ENCODE results near the gene CRNKL1. TPM values are rescaled to one million over a fixed set of nuclear protein-coding genes. Genes with fewer than 3 reads are reported as not detected.

The CRNKL1 gene
- total RNA-seq, 2 experiments from 2014 or later: 13.9 to 20.0 TPM

GRCh38 chr20:20092827-20093226 is 40.6 kb upstream of the CRNKL1 start:
- no peak for DNase-seq (ENCODE audit: low spot score)
- no peaks in the 10 kb centered on the region for H3K9me3 ChIP-seq (ENCODE audit: low read length)
- ChIA-PET POLR2A (interaction anchor here (0.7 kb wide), 1 partner anchor 30 kb away, joined by 3 read pairs; no protein-coding TSS in a partner anchor), CTCF (ENCODE audit: unreplicated experiment) (no interaction called here)
- H2AFZ ChIP-seq (ENCODE audit: low read length): no peak overlapping the region
- no peaks in the 10 kb centered on the region for H3K4me1 ChIP-seq (ENCODE audit: insufficient read depth, low read length, poor library complexity, severe bottlenecking)
- H3K36me3 ChIP-seq (ENCODE audit: insufficient read depth, low read length): no peaks in the 10 kb centered on the region
- no peak for TF ChIP-seq EZH2phosphoT487 (IDR thresholded peaks at IDR 0.05; ENCODE audit: borderline replicate concordance, low read depth, low read length)
- no peak for TF ChIP-seq CTCF (conservative IDR thresholded peaks at IDR 0.05; ENCODE audit: low read length)
- H3K4me3 ChIP-seq (ENCODE audit: low read depth, low read length, poor library complexity, severe bottlenecking): no peak overlapping the region
- H3K4me2 ChIP-seq (ENCODE audit: low read length): no peak overlapping the region
- intact Hi-C loops (cut with micrococcal nuclease; ENCODE audit: unreplicated experiment): no loop called here
- H3K27ac ChIP-seq (ENCODE audit: low read depth, low read length, poor library complexity, severe bottlenecking): no peak overlapping the region
- no peaks in the 10 kb centered on the region for H4K20me1 ChIP-seq (ENCODE audit: insufficient read depth, low read length)
- no TSS peak for BruUV-seq (replicated peaks)
- no peaks in the 10 kb centered on the region for H3K9me2 ChIP-seq (ENCODE audit: insufficient read depth, low read length)
- no peaks in the 10 kb centered on the region for H3K79me2 ChIP-seq (ENCODE audit: insufficient read depth, low read depth, low read length)

- ChIA-PET POLR2A (no interaction called here), CTCF (ENCODE audit: unreplicated experiment) (no interaction called here)
- Histone ChIP-seq H3K4me2 (ENCODE audit: low read length) (no peak overlapping the region), H2AFZ (ENCODE audit: low read length) (no peak overlapping the region), H3K9me3 (ENCODE audit: low read length) (no peaks in the 10 kb centered on the region), H3K4me3 (ENCODE audit: low read depth, low read length, poor library complexity, severe bottlenecking) (no peak overlapping the region), H3K36me3 (ENCODE audit: insufficient read depth, low read length) (no peaks in the 10 kb centered on the region), H3K79me2 (ENCODE audit: insufficient read depth, low read depth, low read length) (no peaks in the 10 kb centered on the region), H3K9me2 (ENCODE audit: insufficient read depth, low read length) (no peaks in the 10 kb centered on the region), H4K20me1 (ENCODE audit: insufficient read depth, low read length) (no peaks in the 10 kb centered on the region), H3K27ac (ENCODE audit: low read depth, low read length, poor library complexity, severe bottlenecking) (no peak overlapping the region), H3K4me1 (ENCODE audit: insufficient read depth, low read length, poor library complexity, severe bottlenecking) (no peaks in the 10 kb centered on the region)
- intact Hi-C loops (cut with micrococcal nuclease; ENCODE audit: unreplicated experiment): loop anchor here (10.0 kb wide), 1 partner anchor 505 kb away; no protein-coding TSS in a partner anchor
- BruUV-seq (replicated peaks): no TSS peak
- TF ChIP-seq EZH2phosphoT487 (IDR thresholded peaks at IDR 0.05; ENCODE audit: borderline replicate concordance, low read depth, low read length) (no peak), CTCF (conservative IDR thresholded peaks at IDR 0.05; ENCODE audit: low read length) (no peak)
- no peak for DNase-seq (ENCODE audit: low spot score)
Observed at GRCh38 chr20:20089939-20090338, 37.7 kb upstream of the CRNKL1 start.

- H4K20me1 ChIP-seq (ENCODE audit: insufficient read depth, low read length): no peaks in the 10 kb centered on the region
- no peaks in the 10 kb centered on the region for H3K9me2 ChIP-seq (ENCODE audit: insufficient read depth, low read length)
- no peak overlapping the region for H3K27ac ChIP-seq (ENCODE audit: low read depth, low read length, poor library complexity, severe bottlenecking)
- CTCF ChIA-PET (ENCODE audit: unreplicated experiment): no interaction called here
- TF ChIP-seq CTCF (conservative IDR thresholded peaks at IDR 0.05; ENCODE audit: low read length): no peak
- TF ChIP-seq EZH2phosphoT487 (IDR thresholded peaks at IDR 0.05; ENCODE audit: borderline replicate concordance, low read depth, low read length): no peak
- H3K79me2 ChIP-seq (ENCODE audit: insufficient read depth, low read depth, low read length): no peaks in the 10 kb centered on the region
- no peak overlapping the region for H3K4me2 ChIP-seq (ENCODE audit: low read length)
- H3K36me3 ChIP-seq (ENCODE audit: insufficient read depth, low read length): no peaks in the 10 kb centered on the region
- POLR2A ChIA-PET: interaction anchor here (0.8 kb wide), 1 partner anchor 475 kb away, joined by 5 read pairs; no protein-coding TSS in a partner anchor
- H3K4me1 ChIP-seq (ENCODE audit: insufficient read depth, low read length, poor library complexity, severe bottlenecking): no peaks in the 10 kb centered on the region
- no peak for DNase-seq (ENCODE audit: low spot score)
- BruUV-seq (replicated peaks): no TSS peak
- intact Hi-C loops (cut with micrococcal nuclease; ENCODE audit: unreplicated experiment): loop anchor here (10.0 kb wide), 1 partner anchor 506 kb away; no protein-coding TSS in a partner anchor
- no peak overlapping the region for H3K4me3 ChIP-seq (ENCODE audit: low read depth, low read length, poor library complexity, severe bottlenecking)
- H3K9me3 ChIP-seq (ENCODE audit: low read length): no peaks in the 10 kb centered on the region
- H2AFZ ChIP-seq (ENCODE audit: low read length): no peak overlapping the region
Observed at GRCh38 chr20:20089018-20089417, 36.8 kb upstream of the CRNKL1 start.
